Endothelial cell (in vitro differentiated cells): ENCODE measurements around the gene EHMT1. TPM values are rescaled to one million over a fixed set of nuclear protein-coding genes. Genes with fewer than 3 reads are reported as not detected.
A peak's percentile ranks its signal among the peaks of the same experiment; 100 is the strongest.

Experiments used
- DNase-seq: peaks from one replicate; pipeline ENCODE4 v3.0.0; 2021; ENCODE audit warnings: low spot score
- H3K27ac Mint-ChIP-seq: one replicate; pipeline ENCODE4 v1.8.0; 2021; ENCODE audit warnings: mixed read lengths, inconsistent platforms; ENCODE audit not compliant: unreplicated experiment
- H3K27me3 Mint-ChIP-seq: one replicate; pipeline ENCODE4 v1.8.0; 2021; ENCODE audit warnings: mild to moderate bottlenecking, moderate library complexity, mixed read lengths, inconsistent platforms; ENCODE audit not compliant: unreplicated experiment
- H3K36me3 Mint-ChIP-seq: one replicate; pipeline ENCODE4 v1.8.0; 2021; ENCODE audit warnings: mild to moderate bottlenecking, low read depth, mixed read lengths, inconsistent platforms; ENCODE audit not compliant: unreplicated experiment
- H3K4me1 Mint-ChIP-seq: one replicate; pipeline ENCODE4 v1.8.0; 2021; ENCODE audit warnings: mild to moderate bottlenecking, mixed read lengths, inconsistent platforms; ENCODE audit not compliant: unreplicated experiment
- H3K4me3 Mint-ChIP-seq: one replicate; pipeline ENCODE4 v1.8.0; 2021; ENCODE audit warnings: mild to moderate bottlenecking, mixed read lengths, inconsistent platforms; ENCODE audit not compliant: unreplicated experiment
- H3K9me3 Mint-ChIP-seq: one replicate; pipeline ENCODE4 v1.8.0; 2021; ENCODE audit warnings: mixed read lengths, inconsistent platforms; ENCODE audit not compliant: unreplicated experiment
- total RNA-seq: library from RNA; stranded (reverse); fragmentation: NEBNext Ultra II Directional; extraction: Animal tissue kit (Norgen Biotek cat#: 25700); gene quantifications from one replicate; pipeline ENCODE4 v1.2.1, GENCODE V29; 2021; ENCODE audit not compliant: unreplicated experiment
- TF ChIP-seq, protein P1 (sequence below): fragments of 200-600 bp; sonication (generic); IDR thresholded peaks from one replicate; pipeline ENCODE4 v1.5.0; 2021; ENCODE audit warnings: antibody characterized with exemption; ENCODE audit not compliant: unreplicated experiment

The EHMT1 gene
- total RNA-seq, 1 donor from 2014 or later: 120 TPM

- no peak overlapping the region for H3K4me3 Mint-ChIP-seq
- H3K27me3 Mint-ChIP-seq: no peaks in the 10 kb centered on the region
- no peak for DNase-seq
- H3K4me1 Mint-ChIP-seq: peaks cover 4% of the 10 kb centered on the region
- peaks cover 45% of the 10 kb centered on the region for H3K36me3 Mint-ChIP-seq
- H3K27ac Mint-ChIP-seq: no peak overlapping the region
- TF ChIP-seq, protein P1, sequence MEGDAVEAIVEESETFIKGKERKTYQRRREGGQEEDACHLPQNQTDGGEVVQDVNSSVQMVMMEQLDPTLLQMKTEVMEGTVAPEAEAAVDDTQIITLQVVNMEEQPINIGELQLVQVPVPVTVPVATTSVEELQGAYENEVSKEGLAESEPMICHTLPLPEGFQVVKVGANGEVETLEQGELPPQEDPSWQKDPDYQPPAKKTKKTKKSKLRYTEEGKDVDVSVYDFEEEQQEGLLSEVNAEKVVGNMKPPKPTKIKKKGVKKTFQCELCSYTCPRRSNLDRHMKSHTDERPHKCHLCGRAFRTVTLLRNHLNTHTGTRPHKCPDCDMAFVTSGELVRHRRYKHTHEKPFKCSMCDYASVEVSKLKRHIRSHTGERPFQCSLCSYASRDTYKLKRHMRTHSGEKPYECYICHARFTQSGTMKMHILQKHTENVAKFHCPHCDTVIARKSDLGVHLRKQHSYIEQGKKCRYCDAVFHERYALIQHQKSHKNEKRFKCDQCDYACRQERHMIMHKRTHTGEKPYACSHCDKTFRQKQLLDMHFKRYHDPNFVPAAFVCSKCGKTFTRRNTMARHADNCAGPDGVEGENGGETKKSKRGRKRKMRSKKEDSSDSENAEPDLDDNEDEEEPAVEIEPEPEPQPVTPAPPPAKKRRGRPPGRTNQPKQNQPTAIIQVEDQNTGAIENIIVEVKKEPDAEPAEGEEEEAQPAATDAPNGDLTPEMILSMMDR: no peak
- no peaks in the 10 kb centered on the region for H3K9me3 Mint-ChIP-seq
Observed at GRCh38 chr9:137763271-137763955, 144.6 kb downstream of the EHMT1 start.

- Mint-ChIP-seq H3K4me3 (peak overlapping the region; percentile 11), H3K27ac (no peak overlapping the region), H3K4me1 (peaks cover 4% of the 10 kb centered on the region), H3K36me3 (peaks cover 43% of the 10 kb centered on the region), H3K9me3 (no peaks in the 10 kb centered on the region), H3K27me3 (no peaks in the 10 kb centered on the region)
- DNase-seq: no peak
- TF ChIP-seq, protein P1: no peak
Observed at GRCh38 chr9:137764171-137764671, 145.4 kb downstream of the EHMT1 start.

GRCh38 chr9:137764981-137765380 is 146.2 kb downstream of the EHMT1 start:
- Mint-ChIP-seq H3K27ac (no peak overlapping the region), H3K4me1 (peaks cover 4% of the 10 kb centered on the region), H3K4me3 (no peak overlapping the region), H3K36me3 (peaks cover 43% of the 10 kb centered on the region), H3K9me3 (no peaks in the 10 kb centered on the region), H3K27me3 (no peaks in the 10 kb centered on the region)
- TF ChIP-seq, protein P1: no peak
- no peak for DNase-seq

GRCh38 chr9:137765536-137765935 is 146.7 kb downstream of the EHMT1 start:
- Mint-ChIP-seq H3K36me3 (peaks cover 48% of the 10 kb centered on the region), H3K27ac (no peak overlapping the region), H3K27me3 (peaks cover 2% of the 10 kb centered on the region), H3K4me3 (no peak overlapping the region), H3K9me3 (no peaks in the 10 kb centered on the region), H3K4me1 (peaks cover 4% of the 10 kb centered on the region)
- TF ChIP-seq, protein P1: no peak
- no peak for DNase-seq

DNA sequence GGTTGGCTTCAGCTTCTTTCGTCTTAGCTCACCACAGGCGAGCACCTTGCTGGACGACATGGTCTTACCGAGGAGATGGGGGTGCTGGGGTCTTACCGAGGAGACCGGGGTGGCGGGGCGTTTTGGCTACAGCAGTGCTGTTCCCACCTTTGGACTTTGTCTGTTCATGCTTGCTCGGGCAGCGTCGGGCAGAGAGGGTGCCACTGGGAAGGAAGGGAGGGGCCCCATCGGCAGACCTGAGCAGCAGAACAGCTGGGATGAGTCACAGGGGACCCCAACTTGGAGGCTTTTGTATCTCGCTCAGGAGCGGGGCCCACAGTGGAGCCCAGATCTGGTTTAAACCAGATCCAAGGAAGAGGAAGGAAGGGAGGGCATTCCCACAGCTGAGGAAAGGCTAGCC is 152.8 kb downstream of the EHMT1 start:
- H3K4me3 Mint-ChIP-seq: no peak overlapping the region
- peaks cover 4% of the 10 kb centered on the region for H3K27me3 Mint-ChIP-seq
- no peaks in the 10 kb centered on the region for H3K9me3 Mint-ChIP-seq
- no peaks in the 10 kb centered on the region for H3K4me1 Mint-ChIP-seq
- H3K27ac Mint-ChIP-seq: no peak overlapping the region
- peaks cover 42% of the 10 kb centered on the region for H3K36me3 Mint-ChIP-seq
- TF ChIP-seq, protein P1: no peak
- no peak for DNase-seq
